Progenitor cell of endocrine pancreas (in vitro differentiated cells): ENCODE measurements around the gene PI4K2A. TPM values are rescaled to one million over a fixed set of nuclear protein-coding genes. Genes with fewer than 3 reads are reported as not detected.

Source experiments
- DNase-seq: peaks from one replicate; pipeline ENCODE4 v3.0.0; 2021; ENCODE audit warnings: low spot score; ENCODE audit not compliant: unreplicated experiment
- H3K27ac Mint-ChIP-seq: 2 replicates; pipeline ENCODE4 v1.8.0; 2021; ENCODE audit warnings: mild to moderate bottlenecking, moderate library complexity, mixed read lengths
- H3K27me3 Mint-ChIP-seq: 2 replicates; pipeline ENCODE4 v1.8.0; 2021; ENCODE audit warnings: mixed read lengths
- H3K36me3 Mint-ChIP-seq: 2 replicates; pipeline ENCODE4 v1.8.0; 2022; ENCODE audit warnings: mixed read lengths; ENCODE audit not compliant: insufficient read depth
- H3K4me1 Mint-ChIP-seq: 2 replicates; pipeline ENCODE4 v1.8.0; 2021; ENCODE audit warnings: low read depth, mixed read lengths
- H3K4me3 Mint-ChIP-seq: 2 replicates; pipeline ENCODE4 v1.8.0; 2021; ENCODE audit warnings: low read depth, mild to moderate bottlenecking, moderate library complexity, mixed read lengths
- H3K9me3 Mint-ChIP-seq: 2 replicates; pipeline ENCODE4 v1.8.0; 2021; ENCODE audit warnings: low read depth, mixed read lengths
- CTCF ChIP-seq: fragments of 200-600 bp; sonication (generic); IDR thresholded peaks from one replicate; pipeline ENCODE4 v1.5.0; 2021; ENCODE audit warnings: antibody characterized with exemption, mild to moderate bottlenecking; ENCODE audit not compliant: unreplicated experiment
- total RNA-seq: library from RNA; stranded (reverse); gene quantifications from 2 replicates; pipeline ENCODE4 v1.2.1, GENCODE V29; 2021

Gene PI4K2A
- total RNA-seq, 1 donor from 2014 or later, result 18.9 TPM

- Mint-ChIP-seq H3K4me1 (no peaks in the 10 kb centered on the region), H3K36me3 (no peaks in the 10 kb centered on the region), H3K27me3 (no peaks in the 10 kb centered on the region), H3K9me3 (no peaks in the 10 kb centered on the region), H3K4me3 (no peak overlapping the region), H3K27ac (peak overlapping the region; percentile 29)
- TF ChIP-seq CTCF, result no peak
- DNase-seq, result no peak
Measured at GRCh38 chr10:97597778-97598177, 42.7 kb upstream of the PI4K2A start.

- Mint-ChIP-seq H3K27me3 (no peaks in the 10 kb centered on the region), H3K36me3 (no peaks in the 10 kb centered on the region), H3K4me1 (no peaks in the 10 kb centered on the region), H3K9me3 (no peaks in the 10 kb centered on the region), H3K27ac (no peak overlapping the region), H3K4me3 (no peak overlapping the region)
- DNase-seq, result no peak
- no peak for TF ChIP-seq CTCF
Measured at GRCh38 chr10:97598407-97599271, 41.8 kb upstream of the PI4K2A start.

- H3K9me3 Mint-ChIP-seq, result no peaks in the 10 kb centered on the region
- no peak for TF ChIP-seq CTCF
- DNase-seq, result no peak
- no peak overlapping the region for H3K27ac Mint-ChIP-seq
- H3K4me1 Mint-ChIP-seq, result no peaks in the 10 kb centered on the region
- H3K36me3 Mint-ChIP-seq, result no peaks in the 10 kb centered on the region
- H3K27me3 Mint-ChIP-seq, result no peaks in the 10 kb centered on the region
- H3K4me3 Mint-ChIP-seq, result no peak overlapping the region
Measured at GRCh38 chr10:97599272-97599619, 41.2 kb upstream of the PI4K2A start.

- Mint-ChIP-seq H3K9me3 (no peaks in the 10 kb centered on the region), H3K27me3 (no peaks in the 10 kb centered on the region), H3K27ac (no peak overlapping the region), H3K36me3 (no peaks in the 10 kb centered on the region), H3K4me1 (no peaks in the 10 kb centered on the region), H3K4me3 (no peak overlapping the region)
- no peak for TF ChIP-seq CTCF
- DNase-seq, result no peak
Measured at GRCh38 chr10:97600616-97601015, 39.9 kb upstream of the PI4K2A start.

GRCh38 chr10:97601268-97602215, 38.9 kb upstream of the PI4K2A start:
- H3K9me3 Mint-ChIP-seq, result no peaks in the 10 kb centered on the region

More at GRCh38 chr10:97601268-97602215, 38.9 kb upstream of the PI4K2A start:
- H3K4me1 Mint-ChIP-seq, result no peaks in the 10 kb centered on the region
- peaks cover 2% of the 10 kb centered on the region for H3K36me3 Mint-ChIP-seq
- no peak overlapping the region for H3K27ac Mint-ChIP-seq
- H3K4me3 Mint-ChIP-seq, result no peak overlapping the region
- no peak for DNase-seq
- no peaks in the 10 kb centered on the region for H3K27me3 Mint-ChIP-seq
- no peak for TF ChIP-seq CTCF
